ENCODE results near the gene CERS1. TPM values are rescaled to one million over a fixed set of nuclear protein-coding genes. Genes with fewer than 3 reads are reported as not detected.

Gene CERS1
- total RNA-seq, 1 donor = 0.36 TPM

GRCh38 chr19:18910010-18910409 is 14.1 kb upstream of the CERS1 start:
- peaks cover 38% of the 10 kb centered on the region for H3K79me2 ChIP-seq (ENCODE audit: insufficient read depth, low read length)
- no peak overlapping the region for H3K4me3 ChIP-seq (ENCODE audit: insufficient read depth, low read length)
- H3K9me3 ChIP-seq (ENCODE audit: low read depth, low read length) = no peaks in the 10 kb centered on the region
- H3K4me1 ChIP-seq (ENCODE audit: insufficient read depth, low read length) = no peaks in the 10 kb centered on the region
- H3K27me3 ChIP-seq (ENCODE audit: insufficient read depth, low read length) = no peaks in the 10 kb centered on the region
- H3K27ac ChIP-seq (ENCODE audit: low read depth, low read length) = no peak overlapping the region
- no peak overlapping the region for H2AFZ ChIP-seq (ENCODE audit: low read length)
- H4K20me1 ChIP-seq (ENCODE audit: insufficient read depth, low read length) = peaks cover 41% of the 10 kb centered on the region
- TF ChIP-seq CTCF (IDR thresholded peaks at IDR 0.05; ENCODE audit: extremely low read depth, low read depth, low read length) = no peak
- no peak for DNase-seq (ENCODE audit: insufficient read length, low spot score, missing footprints)
- H3K4me2 ChIP-seq (ENCODE audit: insufficient read depth, low read length) = no peak overlapping the region
- peaks cover 43% of the 10 kb centered on the region for H3K36me3 ChIP-seq (ENCODE audit: insufficient read depth, low read length)

GRCh38 chr19:18908917-18909619 is 13.1 kb upstream of the CERS1 start:
- Histone ChIP-seq H3K4me2 (ENCODE audit: insufficient read depth, low read length) (no peak overlapping the region), H3K4me3 (ENCODE audit: insufficient read depth, low read length) (no peak overlapping the region), H3K36me3 (ENCODE audit: insufficient read depth, low read length) (peaks cover 42% of the 10 kb centered on the region), H3K27me3 (ENCODE audit: insufficient read depth, low read length) (no peaks in the 10 kb centered on the region), H2AFZ (ENCODE audit: low read length) (no peak overlapping the region), H3K79me2 (ENCODE audit: insufficient read depth, low read length) (peaks cover 28% of the 10 kb centered on the region), H3K9me3 (ENCODE audit: low read depth, low read length) (no peaks in the 10 kb centered on the region), H4K20me1 (ENCODE audit: insufficient read depth, low read length) (peaks cover 34% of the 10 kb centered on the region), H3K4me1 (ENCODE audit: insufficient read depth, low read length) (no peaks in the 10 kb centered on the region), H3K27ac (ENCODE audit: low read depth, low read length) (no peak overlapping the region)
- no peak for TF ChIP-seq CTCF (IDR thresholded peaks at IDR 0.05; ENCODE audit: extremely low read depth, low read depth, low read length)
- no peak for DNase-seq (ENCODE audit: insufficient read length, low spot score, missing footprints)

- H3K9me3 ChIP-seq (ENCODE audit: low read depth, low read length) = no peaks in the 10 kb centered on the region
- H3K27ac ChIP-seq (ENCODE audit: low read depth, low read length) = no peak overlapping the region
- H4K20me1 ChIP-seq (ENCODE audit: insufficient read depth, low read length) = peaks cover 20% of the 10 kb centered on the region
- no peak for DNase-seq (ENCODE audit: insufficient read length, low spot score, missing footprints)
- H3K79me2 ChIP-seq (ENCODE audit: insufficient read depth, low read length) = peaks cover 10% of the 10 kb centered on the region
- no peaks in the 10 kb centered on the region for H3K27me3 ChIP-seq (ENCODE audit: insufficient read depth, low read length)
- H3K4me1 ChIP-seq (ENCODE audit: insufficient read depth, low read length) = no peaks in the 10 kb centered on the region
- no peak overlapping the region for H3K4me2 ChIP-seq (ENCODE audit: insufficient read depth, low read length)
- H3K4me3 ChIP-seq (ENCODE audit: insufficient read depth, low read length) = no peak overlapping the region
- TF ChIP-seq CTCF (IDR thresholded peaks at IDR 0.05; ENCODE audit: extremely low read depth, low read depth, low read length) = no peak
- H3K36me3 ChIP-seq (ENCODE audit: insufficient read depth, low read length) = peaks cover 40% of the 10 kb centered on the region
- no peak overlapping the region for H2AFZ ChIP-seq (ENCODE audit: low read length)
These were observed 10.9 kb upstream of the CERS1 start for GRCh38 chr19:18906605-18907519.

All from osteoblast (primary cell).